HG02938 (cell line): ENCODE data around the gene ATXN1.
A peak's percentile ranks its signal among the peaks of the same experiment; 100 is the strongest.

Source experiments
- ATAC-seq: cut with Tn5 transposase; IDR thresholded peaks from one replicate; pipeline ENCODE4 v1.9.1; 2021; ENCODE audit warnings: mild to moderate bottlenecking, moderate library complexity; ENCODE audit not compliant: unreplicated experiment

The ATXN1 gene

GRCh38 chr6:16681260-16681873, 79.9 kb downstream of the ATXN1 start:
- ATAC-seq, result no peak

GRCh38 chr6:16679050-16679449, 82.2 kb downstream of the ATXN1 start:
- no peak for ATAC-seq

- no peak for ATAC-seq
Measured at GRCh38 chr6:16677458-16677857, 83.8 kb downstream of the ATXN1 start.

- no peak for ATAC-seq
Measured at GRCh38 chr6:16676978-16677377, 84.3 kb downstream of the ATXN1 start.

GRCh38 chr6:16676376-16676775, 84.9 kb downstream of the ATXN1 start:
- ATAC-seq, result no peak

- no peak for ATAC-seq
Measured at GRCh38 chr6:16674801-16675392, 86.4 kb downstream of the ATXN1 start.

GRCh38 chr6:16673011-16673797, 88.1 kb downstream of the ATXN1 start:
- ATAC-seq, result no peak

GRCh38 chr6:16671302-16672289, 89.7 kb downstream of the ATXN1 start:
- ATAC-seq, result no peak

- ATAC-seq, result peak; percentile 36
Measured at GRCh38 chr6:16670617-16671051, 90.6 kb downstream of the ATXN1 start.

- peak; percentile 72 for ATAC-seq
Measured at GRCh38 chr6:16670183-16670582, 91.1 kb downstream of the ATXN1 start.

- no peak for ATAC-seq
Measured at GRCh38 chr6:16669227-16669626, 92.0 kb downstream of the ATXN1 start.

GRCh38 chr6:16667509-16667908, 93.8 kb downstream of the ATXN1 start:
- ATAC-seq, result no peak

GRCh38 chr6:16665992-16666391, 95.3 kb downstream of the ATXN1 start:
- no peak for ATAC-seq

- no peak for ATAC-seq
Measured at GRCh38 chr6:16665182-16665581, 96.1 kb downstream of the ATXN1 start.

- no peak for ATAC-seq
Measured at GRCh38 chr6:16663901-16664300, 97.4 kb downstream of the ATXN1 start.

- ATAC-seq, result no peak
Measured at GRCh38 chr6:16660157-16660497, 101.1 kb downstream of the ATXN1 start.

- ATAC-seq, result no peak
Measured at GRCh38 chr6:16659466-16660156, 101.6 kb downstream of the ATXN1 start.

GRCh38 chr6:16658348-16659034, 102.8 kb downstream of the ATXN1 start:
- no peak for ATAC-seq

GRCh38 chr6:16657768-16658167, 103.5 kb downstream of the ATXN1 start:
- peak; percentile 35 for ATAC-seq

- ATAC-seq, result no peak
Measured at GRCh38 chr6:16656451-16656850, 104.8 kb downstream of the ATXN1 start.
